ENCODE data around the gene OPCML.

DNA sequence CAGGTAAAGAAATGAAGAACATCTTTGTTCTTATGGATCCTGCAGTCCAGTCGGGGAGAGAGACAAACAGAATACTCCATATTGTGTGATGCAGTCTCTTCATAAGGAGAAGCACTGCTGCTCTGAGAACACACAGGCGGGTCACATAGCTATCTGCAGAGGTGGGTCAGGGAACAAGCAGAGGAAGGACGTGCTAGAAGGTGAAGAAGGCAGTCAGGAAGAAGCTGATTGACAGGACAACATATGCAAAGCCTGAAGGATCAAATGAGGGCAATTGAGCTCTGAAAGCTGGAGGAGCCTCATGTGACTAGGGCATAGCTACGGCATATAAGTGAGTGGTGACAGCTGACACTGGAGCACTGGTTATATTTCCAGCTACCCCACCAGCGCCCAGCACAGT lies 122.5 kb downstream of the OPCML start:
- TF ChIP-seq NANOG (IDR thresholded peaks at IDR 0.05; ENCODE audit: borderline replicate concordance) (no peak), CREB1 (CRISPR knock-in tag; IDR thresholded peaks at IDR 0.05; ENCODE audit: low read depth) (no peak), POLR2AphosphoS5 (IDR thresholded peaks at IDR 0.05; ENCODE audit: low read depth) (no peak), EZH2 (IDR thresholded peaks at IDR 0.05; ENCODE audit: low read depth, unreplicated experiment) (no peak), EZH2phosphoT487 (IDR thresholded peaks at IDR 0.05; ENCODE audit: unreplicated experiment) (no peak), JUNB (IDR thresholded peaks at IDR 0.05; ENCODE audit: unreplicated experiment) (no peak), ZNF331 (CRISPR knock-in tag; IDR thresholded peaks at IDR 0.05; ENCODE audit: low read depth) (no peak), ZNF114 (CRISPR knock-in tag; IDR thresholded peaks at IDR 0.05) (no peak)
- TF ChIP-seq, protein P1, sequence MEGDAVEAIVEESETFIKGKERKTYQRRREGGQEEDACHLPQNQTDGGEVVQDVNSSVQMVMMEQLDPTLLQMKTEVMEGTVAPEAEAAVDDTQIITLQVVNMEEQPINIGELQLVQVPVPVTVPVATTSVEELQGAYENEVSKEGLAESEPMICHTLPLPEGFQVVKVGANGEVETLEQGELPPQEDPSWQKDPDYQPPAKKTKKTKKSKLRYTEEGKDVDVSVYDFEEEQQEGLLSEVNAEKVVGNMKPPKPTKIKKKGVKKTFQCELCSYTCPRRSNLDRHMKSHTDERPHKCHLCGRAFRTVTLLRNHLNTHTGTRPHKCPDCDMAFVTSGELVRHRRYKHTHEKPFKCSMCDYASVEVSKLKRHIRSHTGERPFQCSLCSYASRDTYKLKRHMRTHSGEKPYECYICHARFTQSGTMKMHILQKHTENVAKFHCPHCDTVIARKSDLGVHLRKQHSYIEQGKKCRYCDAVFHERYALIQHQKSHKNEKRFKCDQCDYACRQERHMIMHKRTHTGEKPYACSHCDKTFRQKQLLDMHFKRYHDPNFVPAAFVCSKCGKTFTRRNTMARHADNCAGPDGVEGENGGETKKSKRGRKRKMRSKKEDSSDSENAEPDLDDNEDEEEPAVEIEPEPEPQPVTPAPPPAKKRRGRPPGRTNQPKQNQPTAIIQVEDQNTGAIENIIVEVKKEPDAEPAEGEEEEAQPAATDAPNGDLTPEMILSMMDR (conservative IDR thresholded peaks at IDR 0.05; ENCODE audit: low read depth in 2 of 2), result no peak
- TF ChIP-seq, protein P2, sequence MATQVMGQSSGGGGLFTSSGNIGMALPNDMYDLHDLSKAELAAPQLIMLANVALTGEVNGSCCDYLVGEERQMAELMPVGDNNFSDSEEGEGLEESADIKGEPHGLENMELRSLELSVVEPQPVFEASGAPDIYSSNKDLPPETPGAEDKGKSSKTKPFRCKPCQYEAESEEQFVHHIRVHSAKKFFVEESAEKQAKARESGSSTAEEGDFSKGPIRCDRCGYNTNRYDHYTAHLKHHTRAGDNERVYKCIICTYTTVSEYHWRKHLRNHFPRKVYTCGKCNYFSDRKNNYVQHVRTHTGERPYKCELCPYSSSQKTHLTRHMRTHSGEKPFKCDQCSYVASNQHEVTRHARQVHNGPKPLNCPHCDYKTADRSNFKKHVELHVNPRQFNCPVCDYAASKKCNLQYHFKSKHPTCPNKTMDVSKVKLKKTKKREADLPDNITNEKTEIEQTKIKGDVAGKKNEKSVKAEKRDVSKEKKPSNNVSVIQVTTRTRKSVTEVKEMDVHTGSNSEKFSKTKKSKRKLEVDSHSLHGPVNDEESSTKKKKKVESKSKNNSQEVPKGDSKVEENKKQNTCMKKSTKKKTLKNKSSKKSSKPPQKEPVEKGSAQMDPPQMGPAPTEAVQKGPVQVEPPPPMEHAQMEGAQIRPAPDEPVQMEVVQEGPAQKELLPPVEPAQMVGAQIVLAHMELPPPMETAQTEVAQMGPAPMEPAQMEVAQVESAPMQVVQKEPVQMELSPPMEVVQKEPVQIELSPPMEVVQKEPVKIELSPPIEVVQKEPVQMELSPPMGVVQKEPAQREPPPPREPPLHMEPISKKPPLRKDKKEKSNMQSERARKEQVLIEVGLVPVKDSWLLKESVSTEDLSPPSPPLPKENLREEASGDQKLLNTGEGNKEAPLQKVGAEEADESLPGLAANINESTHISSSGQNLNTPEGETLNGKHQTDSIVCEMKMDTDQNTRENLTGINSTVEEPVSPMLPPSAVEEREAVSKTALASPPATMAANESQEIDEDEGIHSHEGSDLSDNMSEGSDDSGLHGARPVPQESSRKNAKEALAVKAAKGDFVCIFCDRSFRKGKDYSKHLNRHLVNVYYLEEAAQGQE (IDR thresholded peaks at IDR 0.05; ENCODE audit: unreplicated experiment), result no peak

All from GM23338 (cell line).